Psoas muscle (tissue), 8 donors: ENCODE measurements around the gene TJAP1. TPM values are rescaled to one million over a fixed set of nuclear protein-coding genes. Genes with fewer than 3 reads are reported as not detected.
A peak's percentile ranks its signal among the peaks of the same experiment; 100 is the strongest.

Experiments used
- ATAC-seq, 4 donors: fragments of 200-7000 bp; cut with Tn5 transposase; one replicate each; pipeline ENCODE4 v1.9.1; 2020; ENCODE audit warnings: moderate library complexity in 3 of 4, mild to moderate bottlenecking in 2 of 4
- DNase-seq, 2 donors: peaks; one replicate each; pipeline ENCODE4 v3.0.0-alpha.2; 2020
- H3K27ac ChIP-seq: fragments of 200-600 bp; one replicate; pipeline ENCODE4 v1.8.0; 2022
- H3K27me3 ChIP-seq, 3 donors: fragments of 200-600 bp in 1 of 3; one replicate each; pipeline versions ENCODE4 v1.6.1 to v1.8.0; 2013 to 2022; ENCODE audit warnings: low read length in 2 of 3, mild to moderate bottlenecking in 2 of 3, moderate library complexity in 1 of 3; ENCODE audit not compliant: insufficient read depth in 3 of 3
- H3K36me3 ChIP-seq, 2 donors: fragments of 200-600 bp in 1 of 2; one replicate each; pipeline versions ENCODE4 v1.6.1 to v1.8.0; 2013 to 2022; ENCODE audit warnings: low read depth in 1 of 2, mild to moderate bottlenecking in 1 of 2, moderate library complexity in 1 of 2; ENCODE audit not compliant: insufficient read depth in 1 of 2
- H3K4me1 ChIP-seq: fragments of 200-600 bp; one replicate; pipeline ENCODE4 v1.8.0; 2022
- H3K4me3 ChIP-seq: fragments of 200-600 bp; one replicate; pipeline ENCODE4 v1.8.0; 2022; ENCODE audit warnings: mild to moderate bottlenecking
- H3K9me3 ChIP-seq: fragments of 200-600 bp; one replicate; pipeline ENCODE4 v1.8.0; 2022
- CTCF ChIP-seq: fragments of 200-600 bp; IDR thresholded peaks from one replicate; pipeline ENCODE4 v1.8.0; 2022; ENCODE audit warnings: antibody characterized with exemption
- WGBS, 3 donors: extraction: QIAGEN DNeasy Blood & Tissue Kit; methylation state at CpG; one replicate each; pipeline versions ENCODE4 v1.1.6 to v1.1.7; 2013; 5-methylcytosine and 5-hydroxymethylcytosine counted together
- intact Hi-C, 2 donors: fragments of 100-400 bp; cut with DNase I; formaldehyde crosslinking; loops; one replicate each; pipeline versions ENCODE4 v1.11.0 to v1.14.2; 2022
- polyA plus RNA-seq, 3 donors: library from polyadenylated mRNA; stranded (reverse); fragments of 200-250 nt; gene quantifications; one replicate each; pipeline ENCODE4 v1.2.3, GENCODE V29; 2013
- total RNA-seq, 4 donors: library from RNA; stranded (reverse); fragmentation: NEBNext Ultra II Directional in 2 of 4; extraction: Animal tissue kit (Norgen Biotek cat#: 25700) in 2 of 4; gene quantifications; one replicate each; pipeline versions ENCODE4 v1.2.1 to v1.2.4, GENCODE V29; 2021 to 2023
- donor health status: healthy with polysubstance abuse.
- donor health status: DM: no; HTN: no; CAD: no; lungs with moderate emphysema.
- donor health status: Bipolar disorder and iron deficiency.
- donor health status: healthy.
- donor health status: DM: yes; HTN: yes; CAD: no.
- donor health status: DM: no; HTN: no; CAD: no.
- donor health status: DM: no; HTN: no; CAD: no.
- donor health status: DM: yes; HTN: yes; CAD: no.

TJAP1 gene
- total and polyA plus RNA-seq, 7 donors, result 18.0 to 39.9 (median 35.2) TPM

GRCh38 chr6:43471399-43471798 is 6.0 kb upstream of the TJAP1 start:
- Histone ChIP-seq H3K36me3 (no peaks in the 10 kb centered on the region), H3K4me1 (no peaks in the 10 kb centered on the region), H3K27me3 (no peaks in the 10 kb centered on the region), H3K9me3 (no peaks in the 10 kb centered on the region), H3K4me3 (no peak overlapping the region), H3K27ac (no peak overlapping the region)
- TF ChIP-seq CTCF, result no peak
- no peak for DNase-seq
- ATAC-seq, result no peak
- intact Hi-C loops, result no loop called here
- 74 to 79% (median 75%) methylated on average over 1 of the region's 1 CpG for WGBS, 3 donors

GRCh38 chr6:43472515-43472914 is 4.9 kb upstream of the TJAP1 start:
- H3K9me3 ChIP-seq, result no peaks in the 10 kb centered on the region
- no peaks in the 10 kb centered on the region for H3K27me3 ChIP-seq
- no peak for DNase-seq
- H3K27ac ChIP-seq, result no peak overlapping the region
- intact Hi-C loops, result no loop called here
- WGBS, 3 donors, result 94 to 96% (median 95%) methylated on average over 4 of the region's 4 CpGs
- no peak for ATAC-seq
- TF ChIP-seq CTCF, result no peak
- peaks cover 5% of the 10 kb centered on the region for H3K4me1 ChIP-seq
- H3K4me3 ChIP-seq, result no peak overlapping the region
- H3K36me3 ChIP-seq, result no peaks in the 10 kb centered on the region

GRCh38 chr6:43475516-43475915 is 1.9 kb upstream of the TJAP1 start:
- Histone ChIP-seq H3K36me3 (peaks cover 0 to 7% of the 10 kb centered on the region in 2 donors), H3K4me3 (no peak overlapping the region), H3K27me3 (no peaks in the 10 kb centered on the region), H3K4me1 (peaks cover 30% of the 10 kb centered on the region), H3K27ac (no peak overlapping the region), H3K9me3 (no peaks in the 10 kb centered on the region)
- WGBS, 3 donors, result 35 to 49% (median 47%) methylated on average over 6 of the region's 6 CpGs
- no peak for ATAC-seq
- DNase-seq, result no peak
- intact Hi-C loops, result no loop called here
- no peak for TF ChIP-seq CTCF

GRCh38 chr6:43476746-43477145 is 624 bp upstream of the TJAP1 start:
- Histone ChIP-seq H3K27ac (peak overlapping the region; percentile 87), H3K36me3 (peaks cover 0 to 12% of the 10 kb centered on the region in 2 donors), H3K27me3 (no peaks in the 10 kb centered on the region), H3K4me1 (peaks cover 39% of the 10 kb centered on the region), H3K4me3 (peak overlapping the region; percentile 82), H3K9me3 (no peaks in the 10 kb centered on the region)
- WGBS, 3 donors, result 40% methylated on average over 2 of the region's 2 CpGs
- intact Hi-C loops, result no loop called here
- DNase-seq, result no peak
- TF ChIP-seq CTCF, result no peak
- no peak for ATAC-seq

GRCh38 chr6:43478008-43478372 is 620 bp downstream of the TJAP1 start:
- peak overlapping the region; percentile 87 for H3K27ac ChIP-seq
- TF ChIP-seq CTCF, result no peak

More at GRCh38 chr6:43478008-43478372, 620 bp downstream of the TJAP1 start:
- no peaks in the 10 kb centered on the region for H3K9me3 ChIP-seq
- H3K4me1 ChIP-seq, result peaks cover 42% of the 10 kb centered on the region
- peak overlapping the region; percentile 82 for H3K4me3 ChIP-seq
- intact Hi-C loops, result no loop called here
- H3K27me3 ChIP-seq, result no peaks in the 10 kb centered on the region
- peak in 2 of 4 donors; percentile 28 to 34 for ATAC-seq
- 4 to 10% (median 5%) methylated on average over 3 of the region's 3 CpGs for WGBS, 3 donors
- H3K36me3 ChIP-seq, result peaks cover 0 to 18% of the 10 kb centered on the region in 2 donors
- no peak for DNase-seq
